Adrenal gland (tissue), 12 donors: ENCODE measurements around the gene PTPRS. TPM values are rescaled to one million over a fixed set of nuclear protein-coding genes. Genes with fewer than 3 reads are reported as not detected.
"Not testable (repeated sequence)": the region's sequence is repeated elsewhere in the genome, so short reads cannot be mapped to it uniquely, and the experiment has no call there.

Experiments used
- DNase-seq, 7 donors: peaks; one replicate each; pipeline ENCODE4 v3.0.0-alpha.2; 2019 to 2020
- H3K27ac ChIP-seq, 5 donors: fragments of 200-600 bp; sonication (generic) in 4 of 5; 1 replicate in 3 of 5; 2 replicates in 2 of 5; pipeline versions ENCODE4 v1.5.1 to v1.8.0; 2016 to 2020; ENCODE audit warnings: mild to moderate bottlenecking in 1 of 5
- H3K27me3 ChIP-seq: fragments of 200-600 bp; 2 replicates; pipeline ENCODE4 v1.8.0; 2021
- H3K36me3 ChIP-seq, 2 donors: fragments of 200-600 bp; replicated peaks in 1 of 2; 1 replicate in 1 of 2; 2 replicates in 1 of 2; pipeline versions ENCODE4 v1.5.1 to v1.8.0; 2018 to 2022
- H3K4me1 ChIP-seq, 2 donors: fragments of 200-600 bp; replicated peaks in 1 of 2; 1 replicate in 1 of 2; 2 replicates in 1 of 2; pipeline versions ENCODE4 v1.5.1 to v1.8.0; 2018 to 2021
- H3K4me3 ChIP-seq, 4 donors: fragments of 200-600 bp; sonication (generic) in 3 of 4; one replicate each; pipeline ENCODE4 v1.5.1; 2016 to 2018
- H3K9me3 ChIP-seq, 3 donors: fragments of 200-600 bp; sonication (generic) in 1 of 3; replicated peaks in 1 of 3; 1 replicate in 2 of 3; 2 replicates in 1 of 3; pipeline versions ENCODE4 v1.5.1 to v1.8.0; 2016 to 2021
- CTCF ChIP-seq, 6 experiments: fragments of 450-650 bp in 4 of 6; fragments of 200-600 bp in 2 of 6; sonication (generic) in 1 of 6; IDR thresholded peaks; 1 replicate in 5 of 6; 2 replicates in 1 of 6; pipeline versions ENCODE4 v1.5.1 to v1.8.0; 2016 to 2021; ENCODE audit warnings: antibody characterized with exemption in 6 of 6, mild to moderate bottlenecking in 2 of 6, moderate library complexity in 1 of 6
- POLR2A ChIP-seq, 2 donors: fragments of 450-650 bp; IDR thresholded peaks; one replicate each; pipeline ENCODE4 v1.6.1; 2017; ENCODE audit warnings: antibody characterized with exemption in 2 of 2, mild to moderate bottlenecking in 2 of 2, moderate library complexity in 1 of 2
- WGBS, 4 donors: extraction: QIAGEN DNeasy Blood & Tissue Kit in 2 of 4; methylation state at CpG; one replicate each; pipeline versions ENCODE4 v1.1.5 to v1.1.7; 2013 to 2017; 5-methylcytosine and 5-hydroxymethylcytosine counted together
- intact Hi-C, 2 donors: fragments of 100-400 bp; cut with DNase I; formaldehyde crosslinking; loops; one replicate each; pipeline versions ENCODE4 v1.14.1 to v1.15.0; 2022 to 2023
- polyA plus RNA-seq, 3 donors: library from polyadenylated mRNA; stranded (reverse); fragments of 200-250 nt in 2 of 3; fragments of 350-450 nt in 1 of 3; fragmentation: Illumina TruSeq in 1 of 3; extraction: RNeasy Lipid Tissue Mini Kit (QIAGEN cat#74804) in 1 of 3; gene quantifications; one replicate each; pipeline ENCODE4 v1.2.3, GENCODE V29; 2013 to 2014
- total RNA-seq, 9 donors: library from RNA; depleted of rRNA in 4 of 9; stranded (reverse); fragments of >200 nt in 4 of 9; fragments of 120-200 nt in 1 of 9; fragmentation: NEBNext Ultra II Directional in 1 of 9; extraction: Animal tissue kit (Norgen Biotek cat#: 25700) in 1 of 9; gene quantifications; one replicate each; pipeline versions ENCODE4 v1.1.0 to v1.2.4, GENCODE V29; 2013 to 2023
- donor health status: healthy with polysubstance abuse.
- donor health status: Bipolar disorder and iron deficiency.
- donor health status: DM: yes; HTN: yes; CAD: no.
- donor health status: DM: no; HTN: no; CAD: no.
- donor health status: DM: no; HTN: no; CAD: no.
- donor health status: DM: yes; HTN: yes; CAD: no.

The PTPRS gene
- total and polyA plus RNA-seq, 12 donors = 8.8 to 376 (median 164) TPM

- Histone ChIP-seq H3K27me3 (peaks cover 5% of the 10 kb centered on the region), H3K27ac (no peak overlapping the region), H3K36me3 (no peaks in the 10 kb centered on the region), H3K4me1 (no peaks in the 10 kb centered on the region), H3K4me3 (no peak overlapping the region), H3K9me3 (no peaks in the 10 kb centered on the region)
- intact Hi-C loops = no loop called here
- 77 to 90% (median 85%) methylated on average over 6 to 11 of the region's 11 CpGs for WGBS, 4 donors
- DNase-seq = no peak
- TF ChIP-seq CTCF (IDR thresholded peaks at IDR 0.05) (no peak), POLR2A (IDR thresholded peaks at IDR 0.05) (no peak)
Measured at GRCh38 chr19:5332501-5332900, 8.1 kb downstream of the PTPRS start.

GRCh38 chr19:5331790-5332189 lies 8.8 kb downstream of the PTPRS start:
- Histone ChIP-seq H3K36me3 (no peaks in the 10 kb centered on the region), H3K27ac (no peak overlapping the region), H3K9me3 (no peaks in the 10 kb centered on the region), H3K4me1 (no peaks in the 10 kb centered on the region), H3K4me3 (no peak overlapping the region), H3K27me3 (peaks cover 5% of the 10 kb centered on the region)
- DNase-seq = no peak
- WGBS, 4 donors = 84 to 92% (median 88%) methylated on average over 13 of the region's 13 CpGs
- no peak for TF ChIP-seq POLR2A (IDR thresholded peaks at IDR 0.05)
- no peak for TF ChIP-seq CTCF (IDR thresholded peaks at IDR 0.05)
- intact Hi-C loops = no loop called here

GRCh38 chr19:5330307-5330720 lies 10.3 kb downstream of the PTPRS start:
- Histone ChIP-seq H3K4me1 (no peaks in the 10 kb centered on the region), H3K36me3 (no peaks in the 10 kb centered on the region), H3K9me3 (no peaks in the 10 kb centered on the region), H3K27ac (no peak overlapping the region), H3K27me3 (peaks cover 5% of the 10 kb centered on the region), H3K4me3 (no peak overlapping the region)
- 74 to 83% (median 81%) methylated on average over 8 to 10 of the region's 10 CpGs for WGBS, 4 donors
- intact Hi-C loops = no loop called here
- no peak for TF ChIP-seq CTCF (IDR thresholded peaks at IDR 0.05)
- no peak for TF ChIP-seq POLR2A (IDR thresholded peaks at IDR 0.05)
- no peak for DNase-seq

DNA sequence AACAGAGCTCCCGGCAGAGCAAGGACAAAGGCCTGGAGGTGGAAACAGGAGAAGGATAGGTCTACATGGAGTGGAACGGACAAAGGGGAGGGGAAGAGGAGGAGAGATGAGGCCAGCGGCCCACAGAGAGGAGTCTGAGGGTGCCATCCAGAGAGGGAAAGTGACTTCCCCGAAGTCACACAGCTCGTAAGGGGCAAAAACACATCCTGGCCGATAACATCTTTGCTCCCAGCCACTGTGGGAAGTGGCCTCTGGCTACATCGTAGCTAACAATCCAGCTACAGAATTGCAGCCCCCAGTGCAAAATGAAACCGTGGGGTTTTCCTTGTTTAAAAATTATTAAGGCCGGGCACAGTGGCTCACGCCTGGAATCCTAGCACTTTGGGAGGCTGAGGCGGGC lies 11.5 kb downstream of the PTPRS start:
- no peak for DNase-seq
- Histone ChIP-seq H3K9me3 (no peaks in the 10 kb centered on the region), H3K36me3 (no peaks in the 10 kb centered on the region), H3K27me3 (peaks cover under 1% of the 10 kb centered on the region), H3K4me3 (no peak overlapping the region), H3K27ac (no peak overlapping the region), H3K4me1 (no peaks in the 10 kb centered on the region)
- intact Hi-C loops = no loop called here
- TF ChIP-seq POLR2A (IDR thresholded peaks at IDR 0.05) = no peak
- TF ChIP-seq CTCF (IDR thresholded peaks at IDR 0.05) = no peak
- 79 to 89% (median 84%) methylated on average over 11 of the region's 11 CpGs for WGBS, 4 donors

- DNase-seq, H3K4me3 ChIP-seq, H3K27me3 ChIP-seq, intact Hi-C loops, H3K36me3 ChIP-seq, H3K27ac ChIP-seq, H3K9me3 ChIP-seq, H3K4me1 ChIP-seq: not testable (repeated sequence)
- 84 to 97% (median 90%) methylated on average over 7 to 8 of the region's 8 CpGs for WGBS, 4 donors
Measured at GRCh38 chr19:5328407-5328806, 12.2 kb downstream of the PTPRS start.
